HG03442 (cell line): ENCODE results near the gene SUSD1.

Experiments
- ATAC-seq: cut with Tn5 transposase; IDR thresholded peaks from one replicate; pipeline ENCODE4 v1.9.1; 2021; ENCODE audit warnings: mild to moderate bottlenecking, moderate library complexity; ENCODE audit not compliant: unreplicated experiment

The SUSD1 gene

DNA sequence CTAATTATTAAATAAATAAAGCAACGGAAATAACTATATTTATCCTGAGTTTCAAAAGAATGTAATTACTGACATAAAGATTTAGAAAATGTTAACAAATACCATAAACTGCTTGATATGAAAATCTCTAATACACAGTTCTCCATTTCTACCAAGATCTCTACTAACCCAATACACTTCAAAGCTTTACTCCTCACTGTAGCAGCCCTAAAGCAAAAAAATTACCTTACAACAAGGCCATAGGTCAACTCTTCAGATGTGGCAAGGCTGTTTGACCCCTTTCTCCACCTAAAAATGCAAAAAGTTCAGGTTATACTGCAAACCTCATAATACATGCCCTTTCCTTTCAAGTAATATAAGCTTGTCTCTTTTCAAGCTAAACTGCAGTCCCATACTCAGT is 181.8 kb downstream of the SUSD1 start:
- no peak for ATAC-seq

DNA sequence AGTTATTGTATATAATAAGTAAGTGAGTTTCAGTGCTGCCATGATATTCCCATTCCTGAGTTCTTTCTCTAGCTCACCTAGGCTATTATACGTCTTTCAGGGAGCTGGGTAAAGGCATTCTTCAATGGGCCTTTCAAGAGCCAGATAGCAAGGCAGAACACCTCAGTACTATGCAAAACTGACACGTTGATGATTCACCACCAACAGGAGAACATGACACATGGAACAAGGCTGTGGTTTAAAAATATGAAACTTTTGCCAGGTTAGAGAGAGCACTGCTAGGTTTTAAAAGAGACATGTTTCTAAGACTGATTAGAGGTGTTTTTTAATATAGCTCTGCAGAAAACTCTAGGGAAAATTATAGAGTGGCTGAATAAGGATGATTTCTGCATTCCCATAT is 182.6 kb downstream of the SUSD1 start:
- ATAC-seq, result peak; percentile 75

DNA sequence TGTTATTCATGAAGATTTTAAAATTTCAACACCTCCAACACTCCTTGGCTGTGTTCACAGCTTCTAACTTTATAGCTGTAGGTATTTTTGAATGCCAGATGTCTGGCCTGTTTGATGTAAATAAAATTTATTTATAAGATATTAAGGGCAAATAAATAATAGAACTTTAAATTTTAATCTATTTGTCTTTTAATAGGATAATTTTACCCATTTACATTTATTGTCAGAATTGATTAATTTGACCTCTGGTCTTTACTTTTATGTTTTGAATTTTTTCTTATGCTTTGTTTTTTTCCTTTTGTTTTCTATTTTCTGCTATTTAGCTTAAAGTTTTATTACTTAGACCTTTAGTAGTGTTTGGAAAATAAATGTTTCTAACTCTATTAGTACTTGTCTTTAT is 183.9 kb downstream of the SUSD1 start:
- ATAC-seq, result no peak
